ENCODE results near the gene TMSB4X. TPM values are rescaled to one million over a fixed set of nuclear protein-coding genes. Genes with fewer than 3 reads are reported as not detected.

TMSB4X gene
- total RNA-seq, 1 donor from 2014 or later, result 4,663 TPM

DNA sequence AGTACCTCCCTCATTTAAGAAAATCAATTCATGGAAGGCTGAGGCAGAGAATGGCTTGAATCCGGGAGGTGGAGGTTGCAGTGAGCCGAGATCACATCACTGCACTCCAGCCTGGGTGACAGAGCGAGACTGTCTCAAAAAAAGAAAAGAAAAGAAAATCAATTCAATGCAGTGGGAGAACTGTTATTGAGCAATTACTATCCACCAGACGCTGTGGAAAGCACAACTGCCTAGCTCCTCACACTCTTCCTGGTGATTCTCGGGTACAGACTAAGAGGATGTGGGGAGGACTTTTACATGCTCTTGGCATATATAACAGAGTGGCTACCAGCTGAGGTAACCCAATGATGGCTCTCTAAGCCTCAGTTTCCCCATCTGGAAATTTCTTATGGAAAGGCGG, 2.7 kb upstream of the TMSB4X start:
- TF ChIP-seq CTCF (IDR thresholded peaks at IDR 0.05), result no peak
- peak overlapping the region; percentile 83 for H3K27ac ChIP-seq
- peaks cover under 1% of the 10 kb centered on the region for H3K36me3 ChIP-seq
- H3K4me1 ChIP-seq, result peaks cover 6% of the 10 kb centered on the region
- no peak for DNase-seq
- no peaks in the 10 kb centered on the region for H3K27me3 ChIP-seq
- H3K9me3 ChIP-seq, result no peaks in the 10 kb centered on the region
- no peak for ATAC-seq
- H3K4me3 ChIP-seq, result peak overlapping the region; percentile 70
- intact Hi-C loops (cut with DNase I), result no loop called here

DNA sequence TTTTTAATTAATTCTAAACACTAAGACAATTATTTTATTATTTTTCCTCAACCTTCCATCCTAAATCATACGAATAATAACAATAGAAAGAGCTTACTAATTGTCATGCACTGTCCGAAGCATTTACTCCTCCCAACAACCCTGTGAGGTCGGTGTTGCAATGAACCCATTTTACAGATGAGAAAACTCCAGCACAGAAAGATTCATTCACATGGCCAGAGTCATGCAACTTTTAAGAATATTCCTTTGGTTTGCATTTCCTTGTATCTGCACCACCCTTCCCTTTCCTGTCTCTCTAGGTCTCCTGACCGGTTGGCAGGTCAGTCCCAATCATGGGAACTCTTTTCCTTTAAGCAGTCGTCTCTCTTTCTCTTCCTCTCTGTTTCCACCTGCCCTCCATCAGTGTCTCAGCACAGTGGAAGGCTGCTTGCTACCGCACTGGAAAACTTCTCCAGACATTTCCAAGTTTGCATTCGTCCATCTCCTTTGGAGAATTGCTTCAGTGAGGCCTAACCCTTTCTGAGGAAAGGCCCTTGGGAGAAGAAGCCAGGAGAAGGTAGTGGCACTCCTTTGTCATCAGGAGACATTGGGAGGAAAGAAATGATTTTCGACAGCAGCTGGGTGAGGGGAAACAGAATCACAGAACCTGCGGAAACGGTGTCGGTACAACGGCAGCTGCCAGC, 1.9 kb upstream of the TMSB4X start:
- Histone ChIP-seq H3K27me3 (no peaks in the 10 kb centered on the region), H3K9me3 (no peaks in the 10 kb centered on the region), H3K4me1 (peaks cover 6% of the 10 kb centered on the region), H3K4me3 (peak overlapping the region; percentile 70), H3K36me3 (peaks cover 5% of the 10 kb centered on the region), H3K27ac (peak overlapping the region; percentile 97)
- intact Hi-C loops (cut with DNase I), result no loop called here
- ATAC-seq (no peak), DNase-seq (no peak)
- TF ChIP-seq CTCF (IDR thresholded peaks at IDR 0.05), result no peak

- Histone ChIP-seq H3K36me3 (peaks cover 5% of the 10 kb centered on the region), H3K9me3 (no peaks in the 10 kb centered on the region), H3K27me3 (no peaks in the 10 kb centered on the region), H3K4me1 (peaks cover 6% of the 10 kb centered on the region), H3K4me3 (peak overlapping the region; percentile 70), H3K27ac (peak overlapping the region; percentile 97)
- intact Hi-C loops (cut with DNase I), result no loop called here
- TF ChIP-seq CTCF (IDR thresholded peaks at IDR 0.05), result no peak
- peak; percentile 64 for DNase-seq
- peak; percentile 6 for ATAC-seq
Observed at GRCh38 chrX:12973561-12974304, 1.2 kb upstream of the TMSB4X start.

- Histone ChIP-seq H3K27ac (peak overlapping the region; percentile 97), H3K27me3 (no peaks in the 10 kb centered on the region), H3K36me3 (peaks cover 5% of the 10 kb centered on the region), H3K4me1 (peaks cover 6% of the 10 kb centered on the region), H3K9me3 (no peaks in the 10 kb centered on the region), H3K4me3 (peak overlapping the region; percentile 70)
- intact Hi-C loops (cut with DNase I), result no loop called here
- no peak for TF ChIP-seq CTCF (IDR thresholded peaks at IDR 0.05)
- ATAC-seq, result peak; percentile 69
- peak; percentile 80 for DNase-seq
Observed at GRCh38 chrX:12974305-12974795, 560 bp upstream of the TMSB4X start.

DNA sequence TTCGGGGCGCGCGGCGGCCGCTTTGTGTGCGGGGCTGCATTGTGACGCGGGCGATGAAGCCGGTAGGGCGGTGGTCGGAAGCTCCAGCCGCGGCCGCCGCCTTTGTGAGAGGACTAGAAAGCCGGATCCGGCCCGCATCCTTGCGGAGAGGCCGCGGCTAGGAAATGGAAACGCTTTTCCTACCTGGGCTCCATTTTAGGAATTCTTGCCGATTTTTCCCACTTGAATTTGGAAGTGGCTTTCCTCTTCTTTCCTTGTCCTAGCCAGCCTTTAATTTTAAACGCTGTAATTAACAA, 708 bp downstream of the TMSB4X start:
- Histone ChIP-seq H3K4me3 (peak overlapping the region; percentile 70), H3K9me3 (no peaks in the 10 kb centered on the region), H3K27ac (peak overlapping the region; percentile 97), H3K4me1 (peaks cover under 1% of the 10 kb centered on the region), H3K27me3 (no peaks in the 10 kb centered on the region), H3K36me3 (peaks cover 5% of the 10 kb centered on the region)
- DNase-seq, result peak; percentile 68
- no peak for ATAC-seq
- no peak for TF ChIP-seq CTCF (IDR thresholded peaks at IDR 0.05)
- intact Hi-C loops (cut with DNase I), result no loop called here
